Femur (tissue), 1 donor: ENCODE measurements around the gene MARK2.

ENCODE experiments used
- DNase-seq: peaks from one replicate; pipeline ENCODE4 v3.0.0-alpha.2; 2017

The MARK2 gene

GRCh38 chr11:63884196-63884932, 45.5 kb downstream of the MARK2 start:
- DNase-seq, result no peak

DNA sequence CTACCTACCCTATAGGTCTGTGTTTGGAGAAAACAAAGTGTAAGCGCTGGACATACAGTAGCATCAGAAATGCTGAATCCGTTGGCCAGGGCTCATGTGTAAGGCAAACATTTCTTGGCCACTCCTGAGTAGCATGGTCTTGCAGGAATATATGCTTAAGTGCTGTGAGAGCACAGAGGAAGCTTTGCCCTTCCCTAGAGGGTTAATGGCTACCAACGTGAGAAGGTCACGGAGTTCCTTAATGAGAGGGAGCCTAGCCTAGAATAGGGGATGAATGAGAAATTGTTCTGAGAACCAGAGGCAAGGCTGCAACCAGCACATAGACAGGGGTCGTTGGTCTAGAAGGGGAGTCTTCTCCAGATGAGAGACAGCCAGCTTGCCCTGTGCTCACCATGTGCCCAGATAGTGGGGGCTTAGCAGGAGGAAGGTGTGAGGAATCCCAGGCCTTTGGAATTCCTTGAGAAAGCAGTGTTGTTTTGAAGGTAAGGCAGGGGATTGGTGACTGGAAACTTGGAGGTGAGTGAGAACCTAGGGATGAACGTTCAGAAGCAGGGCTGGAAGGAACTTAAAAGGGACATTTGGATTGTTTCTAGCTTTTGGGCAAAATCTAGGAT, 48.6 kb downstream of the MARK2 start:
- DNase-seq, result no peak

GRCh38 chr11:63888170-63889086, 49.5 kb downstream of the MARK2 start:
- DNase-seq, result peak; percentile 68

GRCh38 chr11:63889344-63889743, 50.4 kb downstream of the MARK2 start:
- no peak for DNase-seq

DNA sequence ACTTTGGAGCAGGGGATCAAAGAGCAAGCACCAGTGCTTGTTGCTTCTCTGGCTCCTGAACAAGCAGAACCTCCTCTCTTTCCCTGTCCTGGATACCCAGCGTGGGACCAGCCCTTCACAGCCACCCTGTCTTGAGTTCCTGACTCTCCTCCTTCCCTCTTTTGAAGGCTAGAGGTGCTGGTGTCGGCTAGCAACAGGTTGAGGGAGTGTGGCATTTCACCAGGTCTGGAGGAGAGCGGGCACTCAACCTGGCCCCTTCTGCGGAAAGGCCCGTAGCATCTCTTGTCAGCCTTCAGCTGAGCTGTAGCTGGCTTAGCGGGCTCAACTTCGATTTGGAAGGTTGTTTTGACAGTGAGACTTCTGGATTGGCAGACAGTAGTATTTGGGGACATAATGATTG, 51.5 kb downstream of the MARK2 start:
- DNase-seq, result no peak

DNA sequence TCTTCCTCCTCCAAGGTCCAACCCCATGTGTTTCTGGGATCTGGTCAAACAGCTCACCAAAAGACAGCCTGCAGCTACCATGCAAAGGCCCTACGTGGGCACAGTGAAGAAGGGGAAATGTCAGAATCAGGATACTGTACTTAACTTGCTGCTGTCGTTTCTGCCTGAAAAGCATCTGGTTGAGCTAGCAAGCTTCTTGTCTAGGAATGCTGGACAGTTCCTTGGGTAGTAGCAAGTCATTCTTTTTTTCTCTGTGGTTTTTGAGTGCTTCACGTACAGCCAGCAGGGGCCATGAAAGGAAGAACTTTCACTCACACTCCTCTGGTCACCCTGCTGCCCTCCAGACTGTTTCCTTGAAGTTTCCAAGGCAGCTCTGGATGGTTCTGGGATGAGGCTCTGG, 53.3 kb downstream of the MARK2 start:
- no peak for DNase-seq

DNA sequence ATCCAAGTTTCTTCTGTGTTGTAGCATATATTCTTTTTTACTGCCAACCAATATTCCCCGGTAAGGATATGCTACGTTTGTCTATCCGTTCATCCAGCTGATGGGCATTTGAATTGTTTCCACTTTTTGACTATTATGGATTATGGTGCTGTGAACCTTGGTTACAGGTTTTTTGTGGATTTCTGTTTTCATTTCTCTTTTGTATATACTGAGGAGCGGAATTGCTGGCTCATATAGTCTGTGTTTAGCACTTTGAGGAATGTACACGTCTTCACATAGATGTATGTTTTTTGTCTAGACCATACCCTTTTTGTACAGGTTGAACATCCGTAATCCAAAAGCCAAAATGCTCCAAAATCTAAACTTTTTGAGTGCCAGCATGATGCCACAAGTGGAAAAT, 54.4 kb downstream of the MARK2 start:
- DNase-seq, result no peak

GRCh38 chr11:63896071-63896470, 57.2 kb downstream of the MARK2 start:
- DNase-seq, result no peak

DNA sequence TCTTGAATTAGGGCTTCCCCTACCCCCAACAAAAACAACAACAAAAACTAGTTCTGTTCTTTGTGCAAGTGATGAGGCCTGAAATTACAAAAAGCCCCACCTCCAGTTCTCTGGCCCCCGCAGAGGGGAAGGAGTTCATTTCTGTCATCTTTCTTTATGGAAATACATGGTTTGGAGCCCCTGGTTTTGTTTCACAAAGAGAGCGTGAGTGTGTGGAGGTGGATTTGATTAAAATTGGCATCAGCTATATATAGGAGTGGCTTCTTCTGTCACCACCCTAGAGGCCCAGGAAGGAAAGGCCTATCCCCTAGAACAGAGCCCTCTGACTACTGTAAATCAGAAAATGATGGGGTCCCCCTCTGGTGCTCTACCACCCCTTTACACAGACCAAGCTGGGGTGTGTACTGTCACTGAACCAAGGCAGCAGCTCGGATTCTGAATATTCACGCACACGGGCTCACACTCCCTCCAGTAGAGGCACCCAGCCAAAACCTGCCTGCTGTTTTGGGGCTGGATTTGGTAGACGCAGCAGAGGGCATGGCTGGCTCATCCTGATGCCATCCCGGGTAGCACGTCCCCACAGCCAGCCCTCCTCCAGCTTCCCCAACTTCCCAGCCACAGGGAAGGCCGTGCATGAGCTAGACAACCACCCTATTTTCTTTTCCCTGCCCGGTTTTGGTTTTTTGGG, 58.7 kb downstream of the MARK2 start:
- DNase-seq, result no peak

- DNase-seq, result no peak
These were observed 62.8 kb downstream of the MARK2 start for GRCh38 chr11:63901660-63902059.

DNA sequence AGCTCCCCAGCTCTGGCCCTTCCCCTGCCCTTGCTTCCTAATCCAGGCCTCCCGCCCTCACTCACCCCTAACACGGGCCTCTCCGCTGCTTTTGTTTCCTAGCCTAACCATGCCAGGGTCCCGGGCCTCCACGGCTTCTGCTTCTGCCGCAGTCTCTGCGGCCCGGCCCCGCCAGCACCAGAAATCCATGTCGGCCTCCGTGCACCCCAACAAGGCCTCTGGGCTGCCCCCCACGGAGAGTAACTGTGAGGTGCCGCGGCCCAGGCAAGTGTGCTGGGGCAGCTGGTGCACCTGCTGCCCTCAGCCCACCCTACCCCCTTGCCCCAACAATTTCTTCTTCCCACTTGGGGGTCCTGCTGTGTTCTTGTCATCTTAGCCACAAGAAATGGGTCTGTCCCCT, 65.0 kb downstream of the MARK2 start:
- DNase-seq, result no peak

GRCh38 chr11:63904743-63905142, 65.8 kb downstream of the MARK2 start:
- no peak for DNase-seq

GRCh38 chr11:63905179-63905578, 66.3 kb downstream of the MARK2 start:
- no peak for DNase-seq

DNA sequence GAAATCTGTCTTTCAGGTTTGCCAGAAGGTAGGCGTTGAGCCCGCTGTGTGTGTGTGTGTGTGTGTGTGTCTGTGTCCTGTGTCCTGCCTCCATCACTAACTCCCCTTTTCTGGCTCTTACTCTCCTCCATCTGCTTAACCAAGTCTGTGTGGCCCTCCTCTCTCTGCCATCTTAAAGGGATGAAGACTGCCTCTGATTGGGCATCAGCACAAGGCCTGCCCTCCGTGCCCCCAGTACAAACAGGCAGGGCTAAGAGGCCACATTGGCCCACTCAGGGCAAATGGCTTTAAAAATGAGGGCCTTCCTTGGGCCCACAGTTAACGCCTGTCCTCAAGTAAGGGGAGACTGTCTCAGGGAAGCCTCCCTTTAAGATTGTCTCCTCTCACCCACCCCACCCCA, 67.2 kb downstream of the MARK2 start:
- DNase-seq, result no peak

DNA sequence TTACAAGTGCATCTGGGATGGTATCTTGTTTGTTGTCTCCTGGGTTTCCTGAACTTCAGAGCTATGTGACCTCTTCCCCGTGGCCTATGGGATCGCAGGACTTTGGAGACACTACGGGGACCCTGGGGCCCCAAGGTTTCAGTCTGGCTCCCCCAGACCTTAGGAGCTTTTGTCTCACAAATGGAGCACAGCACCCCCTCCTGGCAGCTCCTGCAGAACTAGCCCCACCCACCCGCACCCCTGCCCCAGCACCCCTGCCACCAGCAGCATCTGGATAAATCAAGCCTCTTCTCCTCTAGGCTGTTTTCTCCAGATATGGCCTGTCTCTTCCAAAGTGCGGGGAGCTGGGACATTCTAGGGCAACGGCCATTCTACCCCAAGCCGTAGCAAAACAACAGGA, 67.7 kb downstream of the MARK2 start:
- no peak for DNase-seq

GRCh38 chr11:63907063-63907462, 68.2 kb downstream of the MARK2 start:
- DNase-seq, result no peak

- DNase-seq, result no peak
These were observed 69.1 kb downstream of the MARK2 start for GRCh38 chr11:63907808-63908530.

- peak; percentile 76 for DNase-seq
These were observed 69.9 kb downstream of the MARK2 start for GRCh38 chr11:63908631-63909401.

DNA sequence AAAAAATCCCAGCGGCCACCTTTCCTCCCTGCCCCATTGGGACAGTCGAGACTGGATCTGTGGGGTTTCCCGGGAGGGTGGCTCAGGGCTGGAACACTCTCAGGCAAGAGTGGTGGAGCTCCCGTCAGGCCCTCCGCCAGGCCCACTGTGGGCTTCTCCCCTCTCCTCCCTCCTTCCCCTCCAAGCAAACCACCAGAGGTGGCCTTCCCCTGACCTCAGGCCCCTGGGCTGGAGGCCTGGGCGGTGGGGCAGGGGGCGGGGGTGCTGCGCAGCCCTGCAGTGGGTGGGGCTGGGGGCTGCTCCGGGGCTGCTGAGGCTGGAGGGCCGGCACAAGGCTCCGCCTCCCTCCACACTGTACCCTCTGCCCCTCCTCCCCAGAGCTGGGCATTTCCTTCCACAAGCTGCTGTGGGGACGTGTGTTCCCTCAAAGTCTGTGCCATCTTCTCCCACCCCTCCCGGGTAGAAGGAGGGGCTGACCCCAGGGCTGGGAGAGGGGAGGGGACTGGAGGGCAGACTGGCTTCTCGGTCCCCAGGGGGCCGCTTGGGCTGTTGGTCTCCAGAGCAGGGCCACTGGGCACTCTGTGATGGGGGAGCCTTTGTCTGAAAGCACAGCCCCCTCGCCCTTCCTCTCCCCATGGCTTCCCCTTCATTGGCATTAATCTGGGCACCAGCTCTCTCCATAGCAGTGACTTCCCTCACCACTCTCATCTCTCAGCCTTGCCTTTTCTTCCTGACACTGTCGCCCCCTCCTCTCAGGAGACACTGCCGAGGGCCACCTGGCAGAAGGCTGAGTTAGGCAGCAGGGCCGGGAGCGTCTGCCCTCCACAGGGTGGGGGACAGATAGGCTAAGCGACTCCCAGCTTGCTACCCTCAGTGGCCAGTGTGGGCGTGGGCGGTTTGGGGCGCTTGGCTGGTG, 70.9 kb downstream of the MARK2 start:
- peak; percentile 75 for DNase-seq

GRCh38 chr11:63910675-63911074, 71.8 kb downstream of the MARK2 start:
- DNase-seq, result no peak
